Liver (tissue), 9 donors: ENCODE results near the gene CARM1. TPM values are rescaled to one million over a fixed set of nuclear protein-coding genes. Genes with fewer than 3 reads are reported as not detected.

Experiments
- DNase-seq: peaks from one replicate; pipeline ENCODE4 v3.0.0-alpha.2; 2017; ENCODE audit warnings: low spot score
- H3K27ac ChIP-seq, 2 donors: one replicate each; pipeline ENCODE4 v1.7.0; 2013; ENCODE audit warnings: inconsistent platforms in 2 of 2, low read length in 2 of 2, control low read depth in 1 of 2, low read depth in 1 of 2, mild to moderate bottlenecking in 1 of 2
- H3K27me3 ChIP-seq, 4 donors: one replicate each; pipeline versions ENCODE4 v1.6.1 to v1.7.0; 2013; ENCODE audit warnings: low read length in 3 of 4, inconsistent platforms in 1 of 4, mild to moderate bottlenecking in 1 of 4, moderate library complexity in 1 of 4; ENCODE audit not compliant: control insufficient read depth in 4 of 4, insufficient read depth in 4 of 4
- H3K36me3 ChIP-seq, 4 donors: one replicate each; pipeline versions ENCODE4 v1.6.1 to v1.7.0; 2013; ENCODE audit warnings: low read length in 3 of 4, mild to moderate bottlenecking in 3 of 4, low read depth in 1 of 4, moderate library complexity in 1 of 4; ENCODE audit not compliant: control insufficient read depth in 4 of 4, insufficient read depth in 3 of 4
- H3K4me1 ChIP-seq, 4 donors: one replicate each; pipeline versions ENCODE4 v1.6.1 to v1.7.0; 2013; ENCODE audit warnings: low read length in 3 of 4, mild to moderate bottlenecking in 3 of 4, moderate library complexity in 1 of 4; ENCODE audit not compliant: control insufficient read depth in 4 of 4, insufficient read depth in 4 of 4
- H3K4me3 ChIP-seq, 3 donors: one replicate each; pipeline versions ENCODE4 v1.6.1 to v1.7.0; 2013; ENCODE audit warnings: low read length in 3 of 3, control low read depth in 1 of 3, low read depth in 1 of 3, mild to moderate bottlenecking in 1 of 3
- H3K9ac ChIP-seq, 2 donors: one replicate each; pipeline ENCODE4 v1.7.0; 2013; ENCODE audit warnings: low read length in 2 of 2, mild to moderate bottlenecking in 2 of 2, moderate library complexity in 2 of 2, control low read depth in 1 of 2, low read depth in 1 of 2
- H3K9me3 ChIP-seq, 4 donors: one replicate each; pipeline versions ENCODE4 v1.6.1 to v1.7.0; 2013; ENCODE audit warnings: low read length in 3 of 4; ENCODE audit not compliant: control insufficient read depth in 4 of 4
- EGR1 ChIP-seq, 2 donors: IDR thresholded peaks; 2 replicates each; pipeline ENCODE4 v1.6.1; 2016 to 2018; ENCODE audit warnings: antibody characterized with exemption in 2 of 2, low read depth in 2 of 2
- FOXA1 ChIP-seq: IDR thresholded peaks from 2 replicates; pipeline ENCODE4 v1.6.1; 2016; ENCODE audit warnings: antibody characterized with exemption
- FOXA2 ChIP-seq: IDR thresholded peaks from 2 replicates; pipeline ENCODE4 v1.6.1; 2016; ENCODE audit warnings: antibody characterized with exemption
- GABPA ChIP-seq, 2 donors: IDR thresholded peaks in 1 of 2; conservative IDR thresholded peaks in 1 of 2; 2 replicates each; pipeline ENCODE4 v1.6.1; 2016; ENCODE audit warnings: antibody characterized with exemption in 2 of 2, mild to moderate bottlenecking in 1 of 2, moderate library complexity in 1 of 2
- HNF4A ChIP-seq, 2 donors: conservative IDR thresholded peaks; 2 replicates each; pipeline ENCODE4 v1.6.1; 2016; ENCODE audit warnings: antibody characterized with exemption in 2 of 2, mild to moderate bottlenecking in 2 of 2
- HNF4G ChIP-seq: IDR thresholded peaks from 2 replicates; pipeline ENCODE4 v1.6.1; 2016; ENCODE audit warnings: antibody characterized with exemption
- JUND ChIP-seq, 2 donors: IDR thresholded peaks; 2 replicates each; pipeline ENCODE4 v1.6.1; 2016; ENCODE audit warnings: antibody characterized with exemption in 2 of 2
- NR2F2 ChIP-seq: IDR thresholded peaks from 2 replicates; pipeline ENCODE4 v1.6.1; 2016; ENCODE audit warnings: antibody characterized with exemption
- RAD21 ChIP-seq, 2 donors: IDR thresholded peaks; 2 replicates each; pipeline ENCODE4 v1.6.1; 2016; ENCODE audit warnings: antibody characterized with exemption in 2 of 2, mild to moderate bottlenecking in 2 of 2
- RXRA ChIP-seq, 2 donors: IDR thresholded peaks; 2 replicates each; pipeline ENCODE4 v1.6.1; 2017 to 2018; ENCODE audit warnings: antibody characterized with exemption in 2 of 2, mild to moderate bottlenecking in 1 of 2
- SP1 ChIP-seq: IDR thresholded peaks from 2 replicates; pipeline ENCODE4 v1.6.1; 2018; ENCODE audit warnings: antibody characterized with exemption, mild to moderate bottlenecking
- TAF1 ChIP-seq: conservative IDR thresholded peaks from 2 replicates; pipeline ENCODE4 v1.6.1; 2016; ENCODE audit warnings: antibody characterized with exemption, mild to moderate bottlenecking
- YY1 ChIP-seq: IDR thresholded peaks from 2 replicates; pipeline ENCODE4 v1.6.1; 2016; ENCODE audit warnings: antibody characterized with exemption, mild to moderate bottlenecking
- WGBS: extraction: QIAGEN DNeasy Blood & Tissue Kit; methylation state at CpG from one replicate; pipeline ENCODE4 v1.1.7; 2013; 5-methylcytosine and 5-hydroxymethylcytosine counted together
- polyA plus RNA-seq, 2 donors: library from polyadenylated mRNA; stranded (reverse) in 1 of 2; unstranded in 1 of 2; fragments of 200-250 nt in 1 of 2; fragments of >200 nt in 1 of 2; fragmentation: Nextera tagmentation in 1 of 2; extraction: Ambion mirVana in 1 of 2; gene quantifications; one replicate each; pipeline versions ENCODE4 v1.2.1 to v1.2.3, GENCODE V29; 2013 to 2015
- total RNA-seq, 2 donors: library from RNA; depleted of rRNA; stranded (reverse); fragments of >200 nt; gene quantifications; one replicate each; pipeline ENCODE4 v1.2.3, GENCODE V29; 2014
- TF ChIP-seq, protein P1 (sequence below): IDR thresholded peaks from 2 replicates; pipeline ENCODE4 v1.6.1; 2016; ENCODE audit warnings: antibody characterized with exemption
- TF ChIP-seq, protein P2 (sequence below): IDR thresholded peaks from 2 replicates; pipeline ENCODE4 v1.6.1; 2016; ENCODE audit warnings: antibody characterized with exemption
- TF ChIP-seq, protein P3 (sequence below): IDR thresholded peaks from 2 replicates; pipeline ENCODE4 v1.6.1; 2016; ENCODE audit warnings: antibody characterized with exemption
- TF ChIP-seq, protein P4 (sequence below): IDR thresholded peaks from 2 replicates; pipeline ENCODE4 v1.6.1; 2016; ENCODE audit warnings: antibody characterized with exemption, mild to moderate bottlenecking
- TF ChIP-seq, protein P5 (sequence below): fragments of 150-350 bp; IDR thresholded peaks from 2 replicates; pipeline ENCODE4 v1.5.1; 2017; ENCODE audit warnings: improper control_type of control experiment, low read depth, low read length; ENCODE audit not compliant: missing input control
- donor health status: healthy.
- donor health status: healthy.
- donor health status: healthy.
- donor health status: healthy.
- donor health status: healthy.

Gene CARM1
- total and polyA plus RNA-seq, 4 donors, result 5.1 to 18.3 (median 15.1) TPM

DNA sequence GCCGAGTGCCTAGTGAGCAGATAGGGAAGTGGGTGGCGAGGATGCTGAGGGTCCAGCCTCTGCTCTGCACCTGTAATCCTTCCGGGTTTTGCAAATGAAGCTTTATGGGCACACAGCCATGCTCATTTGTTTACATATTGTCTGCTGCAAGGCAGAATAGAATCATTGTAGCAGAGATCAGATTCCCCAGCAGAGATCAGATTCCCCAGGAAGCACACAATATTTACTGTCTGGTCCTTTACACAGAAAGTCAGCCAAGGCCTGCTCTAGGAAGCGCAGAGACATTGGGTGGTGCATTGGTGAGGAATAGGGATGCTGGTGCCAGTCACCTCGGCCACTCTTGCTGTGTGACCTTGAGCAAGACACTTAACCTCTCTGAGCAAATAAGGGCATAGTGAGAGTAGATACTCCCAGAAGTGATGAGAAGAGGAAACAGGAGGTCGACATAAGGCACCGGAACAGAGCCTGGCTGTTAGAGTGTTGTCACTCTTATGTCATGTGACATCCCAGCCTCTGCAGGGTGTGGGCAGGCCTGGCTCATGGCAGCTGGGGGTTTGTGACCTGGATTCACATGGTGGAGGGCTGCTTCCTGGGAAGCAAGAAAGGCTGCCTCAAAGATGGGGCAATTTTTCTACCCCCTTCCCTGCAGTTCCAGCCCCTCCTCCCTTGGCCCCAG lies 25.6 kb downstream of the CARM1 start:
- no peak for DNase-seq
- peaks cover 7 to 23% (median 16%) of the 10 kb centered on the region in 4 donors for H3K4me1 ChIP-seq
- H3K27ac ChIP-seq, result no peak overlapping the region
- TF ChIP-seq FOXA1, result no peak
- no peak for TF ChIP-seq SP1
- no peak for TF ChIP-seq HNF4G
- TF ChIP-seq, protein P1, sequence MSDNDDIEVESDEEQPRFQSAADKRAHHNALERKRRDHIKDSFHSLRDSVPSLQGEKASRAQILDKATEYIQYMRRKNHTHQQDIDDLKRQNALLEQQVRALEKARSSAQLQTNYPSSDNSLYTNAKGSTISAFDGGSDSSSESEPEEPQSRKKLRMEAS, result no peak
- no peak for TF ChIP-seq YY1
- TF ChIP-seq, protein P2, sequence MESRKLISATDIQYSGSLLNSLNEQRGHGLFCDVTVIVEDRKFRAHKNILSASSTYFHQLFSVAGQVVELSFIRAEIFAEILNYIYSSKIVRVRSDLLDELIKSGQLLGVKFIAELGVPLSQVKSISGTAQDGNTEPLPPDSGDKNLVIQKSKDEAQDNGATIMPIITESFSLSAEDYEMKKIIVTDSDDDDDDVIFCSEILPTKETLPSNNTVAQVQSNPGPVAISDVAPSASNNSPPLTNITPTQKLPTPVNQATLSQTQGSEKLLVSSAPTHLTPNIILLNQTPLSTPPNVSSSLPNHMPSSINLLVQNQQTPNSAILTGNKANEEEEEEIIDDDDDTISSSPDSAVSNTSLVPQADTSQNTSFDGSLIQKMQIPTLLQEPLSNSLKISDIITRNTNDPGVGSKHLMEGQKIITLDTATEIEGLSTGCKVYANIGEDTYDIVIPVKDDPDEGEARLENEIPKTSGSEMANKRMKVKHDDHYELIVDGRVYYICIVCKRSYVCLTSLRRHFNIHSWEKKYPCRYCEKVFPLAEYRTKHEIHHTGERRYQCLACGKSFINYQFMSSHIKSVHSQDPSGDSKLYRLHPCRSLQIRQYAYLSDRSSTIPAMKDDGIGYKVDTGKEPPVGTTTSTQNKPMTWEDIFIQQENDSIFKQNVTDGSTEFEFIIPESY, result no peak
- TF ChIP-seq, protein P3, sequence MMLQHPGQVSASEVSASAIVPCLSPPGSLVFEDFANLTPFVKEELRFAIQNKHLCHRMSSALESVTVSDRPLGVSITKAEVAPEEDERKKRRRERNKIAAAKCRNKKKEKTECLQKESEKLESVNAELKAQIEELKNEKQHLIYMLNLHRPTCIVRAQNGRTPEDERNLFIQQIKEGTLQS, result no peak
- TF ChIP-seq JUND (IDR thresholded peaks at IDR 0.05), result no peak
- TF ChIP-seq RXRA (IDR thresholded peaks at IDR 0.05), result no peak
- TF ChIP-seq, protein P4, sequence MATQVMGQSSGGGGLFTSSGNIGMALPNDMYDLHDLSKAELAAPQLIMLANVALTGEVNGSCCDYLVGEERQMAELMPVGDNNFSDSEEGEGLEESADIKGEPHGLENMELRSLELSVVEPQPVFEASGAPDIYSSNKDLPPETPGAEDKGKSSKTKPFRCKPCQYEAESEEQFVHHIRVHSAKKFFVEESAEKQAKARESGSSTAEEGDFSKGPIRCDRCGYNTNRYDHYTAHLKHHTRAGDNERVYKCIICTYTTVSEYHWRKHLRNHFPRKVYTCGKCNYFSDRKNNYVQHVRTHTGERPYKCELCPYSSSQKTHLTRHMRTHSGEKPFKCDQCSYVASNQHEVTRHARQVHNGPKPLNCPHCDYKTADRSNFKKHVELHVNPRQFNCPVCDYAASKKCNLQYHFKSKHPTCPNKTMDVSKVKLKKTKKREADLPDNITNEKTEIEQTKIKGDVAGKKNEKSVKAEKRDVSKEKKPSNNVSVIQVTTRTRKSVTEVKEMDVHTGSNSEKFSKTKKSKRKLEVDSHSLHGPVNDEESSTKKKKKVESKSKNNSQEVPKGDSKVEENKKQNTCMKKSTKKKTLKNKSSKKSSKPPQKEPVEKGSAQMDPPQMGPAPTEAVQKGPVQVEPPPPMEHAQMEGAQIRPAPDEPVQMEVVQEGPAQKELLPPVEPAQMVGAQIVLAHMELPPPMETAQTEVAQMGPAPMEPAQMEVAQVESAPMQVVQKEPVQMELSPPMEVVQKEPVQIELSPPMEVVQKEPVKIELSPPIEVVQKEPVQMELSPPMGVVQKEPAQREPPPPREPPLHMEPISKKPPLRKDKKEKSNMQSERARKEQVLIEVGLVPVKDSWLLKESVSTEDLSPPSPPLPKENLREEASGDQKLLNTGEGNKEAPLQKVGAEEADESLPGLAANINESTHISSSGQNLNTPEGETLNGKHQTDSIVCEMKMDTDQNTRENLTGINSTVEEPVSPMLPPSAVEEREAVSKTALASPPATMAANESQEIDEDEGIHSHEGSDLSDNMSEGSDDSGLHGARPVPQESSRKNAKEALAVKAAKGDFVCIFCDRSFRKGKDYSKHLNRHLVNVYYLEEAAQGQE, result no peak
- TF ChIP-seq RAD21 (IDR thresholded peaks at IDR 0.05), result no peak
- TF ChIP-seq, protein P5, sequence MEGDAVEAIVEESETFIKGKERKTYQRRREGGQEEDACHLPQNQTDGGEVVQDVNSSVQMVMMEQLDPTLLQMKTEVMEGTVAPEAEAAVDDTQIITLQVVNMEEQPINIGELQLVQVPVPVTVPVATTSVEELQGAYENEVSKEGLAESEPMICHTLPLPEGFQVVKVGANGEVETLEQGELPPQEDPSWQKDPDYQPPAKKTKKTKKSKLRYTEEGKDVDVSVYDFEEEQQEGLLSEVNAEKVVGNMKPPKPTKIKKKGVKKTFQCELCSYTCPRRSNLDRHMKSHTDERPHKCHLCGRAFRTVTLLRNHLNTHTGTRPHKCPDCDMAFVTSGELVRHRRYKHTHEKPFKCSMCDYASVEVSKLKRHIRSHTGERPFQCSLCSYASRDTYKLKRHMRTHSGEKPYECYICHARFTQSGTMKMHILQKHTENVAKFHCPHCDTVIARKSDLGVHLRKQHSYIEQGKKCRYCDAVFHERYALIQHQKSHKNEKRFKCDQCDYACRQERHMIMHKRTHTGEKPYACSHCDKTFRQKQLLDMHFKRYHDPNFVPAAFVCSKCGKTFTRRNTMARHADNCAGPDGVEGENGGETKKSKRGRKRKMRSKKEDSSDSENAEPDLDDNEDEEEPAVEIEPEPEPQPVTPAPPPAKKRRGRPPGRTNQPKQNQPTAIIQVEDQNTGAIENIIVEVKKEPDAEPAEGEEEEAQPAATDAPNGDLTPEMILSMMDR, result no peak
- no peak for TF ChIP-seq EGR1 (IDR thresholded peaks at IDR 0.05; ENCODE audit: low read depth in 2 of 2)
- TF ChIP-seq TAF1, result no peak
- no peak for TF ChIP-seq HNF4A (conservative IDR thresholded peaks at IDR 0.05)
- no peak for TF ChIP-seq NR2F2
- no peak for TF ChIP-seq FOXA2
- no peak for TF ChIP-seq GABPA (IDR thresholded peaks at IDR 0.05 in 1 of 2, conservative IDR thresholded peaks at IDR 0.05 in 1 of 2)
- WGBS, result 33% methylated on average over 7 of the region's 7 CpGs
- H3K36me3 ChIP-seq, result peaks cover 0 to 1% (median 0%) of the 10 kb centered on the region in 4 donors
- H3K27me3 ChIP-seq, result no peaks in the 10 kb centered on the region
- H3K9ac ChIP-seq, result no peak overlapping the region
- H3K4me3 ChIP-seq, result no peak overlapping the region
- no peaks in the 10 kb centered on the region for H3K9me3 ChIP-seq
